Panc1 (cell line): Measurements from ENCODE around the gene CACNG7. TPM values are rescaled to one million over a fixed set of nuclear protein-coding genes. Genes with fewer than 3 reads are reported as not detected.
A peak's percentile ranks its signal among the peaks of the same experiment; 100 is the strongest.

ENCODE experiments used
- ATAC-seq: fragments of 200-7000 bp; cut with Tn5 transposase; 2 replicates; pipeline ENCODE4 v1.9.1; 2020; ENCODE audit warnings: mild to moderate bottlenecking, moderate library complexity
- BruUV-seq: library from RNA; stranded (reverse); fragments of 400-500 nt; replicated peaks from 2 replicates; lab custom pipeline; 2021; lab: Mats Ljungman, UMichigan
- CTCF ChIA-PET: fragments of 300-600 bp; sonication (Branson Sonifier 250); formaldehyde crosslinking; loops from one replicate; lab custom pipeline; 2022; ENCODE audit warnings: antibody characterized with exemption; lab: Charles Lee
- POLR2A ChIA-PET: fragments of 300-600 bp; sonication (Branson Sonifier 250); formaldehyde crosslinking; loops from one replicate; lab custom pipeline; 2022; ENCODE audit warnings: antibody characterized with exemption; lab: Charles Lee
- DNase-seq: peaks from one replicate; pipeline ENCODE4 v3.0.0-alpha.2; 2010; ENCODE audit warnings: low read depth, low spot score
- H3K27ac ChIP-seq: 2 replicates; pipeline ENCODE4 v1.5.1; 2011; ENCODE audit warnings: mild to moderate bottlenecking, low read length, inconsistent platforms
- H3K27me3 ChIP-seq: fragments of 200-500 bp; sonication (Bioruptor generic); 2 replicates; pipeline ENCODE4 v1.6.0; 2014; ENCODE audit warnings: low read length, inconsistent platforms; ENCODE audit not compliant: control insufficient read depth, insufficient read depth
- H3K36me3 ChIP-seq: fragments of 200-500 bp; sonication (Bioruptor generic); 2 replicates; pipeline ENCODE4 v1.5.1; 2014; ENCODE audit warnings: inconsistent platforms, mild to moderate bottlenecking, low read length, moderate library complexity; ENCODE audit not compliant: control insufficient read depth, insufficient read depth
- H3K4me1 ChIP-seq: 2 replicates; pipeline ENCODE4 v1.5.1; 2011; ENCODE audit warnings: inconsistent platforms, mild to moderate bottlenecking, low read length, moderate library complexity; ENCODE audit not compliant: control insufficient read depth, insufficient read depth
- H3K4me3 ChIP-seq, 2 experiments: 2 replicates each; pipeline ENCODE4 v1.5.1; 2011 to 2012; ENCODE audit warnings: low read depth in 2 of 2, low read length in 2 of 2, mild to moderate bottlenecking in 2 of 2, inconsistent platforms in 1 of 2, moderate library complexity in 1 of 2
- H3K9me3 ChIP-seq: fragments of 200-500 bp; sonication (Bioruptor generic); 2 replicates; pipeline ENCODE4 v1.5.1; 2014; ENCODE audit warnings: low read depth, mild to moderate bottlenecking, inconsistent platforms, low read length, moderate library complexity; ENCODE audit not compliant: control insufficient read depth, insufficient read depth
- POLR2AphosphoS5 ChIP-seq: IDR thresholded peaks from 2 replicates; pipeline ENCODE4 v1.6.1; 2012; ENCODE audit warnings: mild to moderate bottlenecking, low read depth, low read length, moderate library complexity
- SIN3A ChIP-seq: IDR thresholded peaks from 2 replicates; pipeline ENCODE4 v1.6.1; 2012; ENCODE audit warnings: low read depth, mild to moderate bottlenecking, low read length, moderate library complexity, borderline replicate concordance; ENCODE audit not compliant: insufficient read depth
- TCF7L2 ChIP-seq: IDR thresholded peaks from 2 replicates; pipeline ENCODE4 v1.6.1; 2011; ENCODE audit warnings: mild to moderate bottlenecking, low read depth, low read length, inconsistent platforms
- in situ Hi-C: cut with HindIII; loops from 2 replicates; pipeline ENCODE4 v1.10.0; 2016; ENCODE audit warnings: low sequenced_read_pairs, low pct_unique_long_range_greater_than_20kb
- intact Hi-C: fragments of 100-400 bp; cut with micrococcal nuclease; formaldehyde crosslinking; loops from one replicate; pipeline ENCODE4 v1.10.0; 2022; ENCODE audit not compliant: unreplicated experiment
- total RNA-seq: library from RNA; stranded (reverse); gene quantifications from one replicate; pipeline ENCODE4 v1.2.1, GENCODE V29; 2021; ENCODE audit not compliant: unreplicated experiment
- TF ChIP-seq, protein P1 (sequence below), 2 experiments: IDR thresholded peaks; 2 replicates each; pipeline ENCODE4 v1.6.1; 2011 to 2012; ENCODE audit warnings: low read depth in 2 of 2, control low read depth in 1 of 2, low read length in 1 of 2, mild to moderate bottlenecking in 1 of 2, moderate library complexity in 1 of 2; ENCODE audit not compliant: insufficient read depth in 1 of 2
- TF ChIP-seq, protein P2 (sequence below): fragments of 450-650 bp; IDR thresholded peaks from 2 replicates; pipeline ENCODE4 v1.5.1; 2017; ENCODE audit warnings: mild to moderate bottlenecking

The CACNG7 gene
- total RNA-seq, 1 experiment from 2014 or later: 7.7 TPM

DNA sequence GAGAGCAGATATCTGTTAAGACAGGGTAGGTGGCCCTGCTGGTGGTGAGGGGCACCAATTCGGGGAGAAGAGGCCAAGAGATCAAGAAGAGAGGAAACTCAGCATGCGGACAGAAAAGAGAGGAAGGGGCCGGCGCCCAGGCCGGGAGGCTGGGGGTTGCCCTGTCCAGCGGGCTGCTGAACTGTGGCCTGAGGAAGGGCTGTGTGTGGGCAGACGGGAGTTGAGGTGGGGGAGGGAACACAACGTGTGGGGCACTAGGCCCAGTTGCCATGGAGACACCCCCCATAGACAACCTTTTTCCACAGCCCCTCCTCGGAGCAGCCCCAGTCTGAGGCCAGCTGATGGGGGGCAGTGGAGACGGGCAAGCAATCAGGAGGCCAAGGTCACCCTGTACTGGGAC is 51.1 kb downstream of the CACNG7 start:
- no peak for DNase-seq
- BruUV-seq: no TSS peak
- ChIA-PET CTCF (interaction anchor here (0.6 kb wide), 1 partner anchor 1268 kb away, joined by 10 read pairs; the partner anchor contains the start of gene TMEM86B), POLR2A (no interaction called here)
- peak overlapping the region; percentile 26 to 83; a peak in 3 of 4 replicates for H3K4me3 ChIP-seq
- TF ChIP-seq SIN3A (no peak), POLR2AphosphoS5 (no peak), TCF7L2 (no peak)
- TF ChIP-seq, protein P1, sequence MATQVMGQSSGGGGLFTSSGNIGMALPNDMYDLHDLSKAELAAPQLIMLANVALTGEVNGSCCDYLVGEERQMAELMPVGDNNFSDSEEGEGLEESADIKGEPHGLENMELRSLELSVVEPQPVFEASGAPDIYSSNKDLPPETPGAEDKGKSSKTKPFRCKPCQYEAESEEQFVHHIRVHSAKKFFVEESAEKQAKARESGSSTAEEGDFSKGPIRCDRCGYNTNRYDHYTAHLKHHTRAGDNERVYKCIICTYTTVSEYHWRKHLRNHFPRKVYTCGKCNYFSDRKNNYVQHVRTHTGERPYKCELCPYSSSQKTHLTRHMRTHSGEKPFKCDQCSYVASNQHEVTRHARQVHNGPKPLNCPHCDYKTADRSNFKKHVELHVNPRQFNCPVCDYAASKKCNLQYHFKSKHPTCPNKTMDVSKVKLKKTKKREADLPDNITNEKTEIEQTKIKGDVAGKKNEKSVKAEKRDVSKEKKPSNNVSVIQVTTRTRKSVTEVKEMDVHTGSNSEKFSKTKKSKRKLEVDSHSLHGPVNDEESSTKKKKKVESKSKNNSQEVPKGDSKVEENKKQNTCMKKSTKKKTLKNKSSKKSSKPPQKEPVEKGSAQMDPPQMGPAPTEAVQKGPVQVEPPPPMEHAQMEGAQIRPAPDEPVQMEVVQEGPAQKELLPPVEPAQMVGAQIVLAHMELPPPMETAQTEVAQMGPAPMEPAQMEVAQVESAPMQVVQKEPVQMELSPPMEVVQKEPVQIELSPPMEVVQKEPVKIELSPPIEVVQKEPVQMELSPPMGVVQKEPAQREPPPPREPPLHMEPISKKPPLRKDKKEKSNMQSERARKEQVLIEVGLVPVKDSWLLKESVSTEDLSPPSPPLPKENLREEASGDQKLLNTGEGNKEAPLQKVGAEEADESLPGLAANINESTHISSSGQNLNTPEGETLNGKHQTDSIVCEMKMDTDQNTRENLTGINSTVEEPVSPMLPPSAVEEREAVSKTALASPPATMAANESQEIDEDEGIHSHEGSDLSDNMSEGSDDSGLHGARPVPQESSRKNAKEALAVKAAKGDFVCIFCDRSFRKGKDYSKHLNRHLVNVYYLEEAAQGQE (IDR thresholded peaks at IDR 0.05; ENCODE audit: insufficient read depth in 1 of 2, low read depth in 2 of 2, low read length in 1 of 2): no peak
- TF ChIP-seq, protein P2, sequence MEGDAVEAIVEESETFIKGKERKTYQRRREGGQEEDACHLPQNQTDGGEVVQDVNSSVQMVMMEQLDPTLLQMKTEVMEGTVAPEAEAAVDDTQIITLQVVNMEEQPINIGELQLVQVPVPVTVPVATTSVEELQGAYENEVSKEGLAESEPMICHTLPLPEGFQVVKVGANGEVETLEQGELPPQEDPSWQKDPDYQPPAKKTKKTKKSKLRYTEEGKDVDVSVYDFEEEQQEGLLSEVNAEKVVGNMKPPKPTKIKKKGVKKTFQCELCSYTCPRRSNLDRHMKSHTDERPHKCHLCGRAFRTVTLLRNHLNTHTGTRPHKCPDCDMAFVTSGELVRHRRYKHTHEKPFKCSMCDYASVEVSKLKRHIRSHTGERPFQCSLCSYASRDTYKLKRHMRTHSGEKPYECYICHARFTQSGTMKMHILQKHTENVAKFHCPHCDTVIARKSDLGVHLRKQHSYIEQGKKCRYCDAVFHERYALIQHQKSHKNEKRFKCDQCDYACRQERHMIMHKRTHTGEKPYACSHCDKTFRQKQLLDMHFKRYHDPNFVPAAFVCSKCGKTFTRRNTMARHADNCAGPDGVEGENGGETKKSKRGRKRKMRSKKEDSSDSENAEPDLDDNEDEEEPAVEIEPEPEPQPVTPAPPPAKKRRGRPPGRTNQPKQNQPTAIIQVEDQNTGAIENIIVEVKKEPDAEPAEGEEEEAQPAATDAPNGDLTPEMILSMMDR: no peak
- ATAC-seq: no peak
- no peaks in the 10 kb centered on the region for H3K27me3 ChIP-seq
- H3K9me3 ChIP-seq: no peaks in the 10 kb centered on the region
- H3K4me1 ChIP-seq: peaks cover 32% of the 10 kb centered on the region
- in situ Hi-C loops: no loop called here
- intact Hi-C loops: no loop called here
- peak overlapping the region; percentile 67 for H3K27ac ChIP-seq
- H3K36me3 ChIP-seq: no peaks in the 10 kb centered on the region

DNA sequence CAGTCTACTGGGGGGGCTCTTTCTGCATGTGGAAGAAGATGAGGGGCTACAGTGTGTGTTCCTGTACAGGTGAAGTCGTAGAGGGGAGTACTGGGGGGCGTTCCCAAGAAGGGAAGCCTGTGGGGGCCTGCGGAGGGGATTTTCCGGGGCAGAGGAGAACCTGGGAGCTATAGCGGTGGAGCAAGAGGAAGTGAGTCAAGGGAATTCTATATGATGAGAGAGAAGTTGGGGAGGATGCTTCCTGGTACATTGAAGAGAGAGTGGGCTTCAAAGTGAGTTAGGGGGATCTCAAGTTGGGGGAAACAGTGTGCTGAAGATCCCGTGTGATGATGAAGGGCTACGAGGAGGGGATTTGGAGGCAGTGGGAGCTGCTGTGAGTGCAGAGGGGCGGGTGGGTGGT is 51.8 kb downstream of the CACNG7 start:
- Histone ChIP-seq H3K9me3 (no peaks in the 10 kb centered on the region), H3K36me3 (no peaks in the 10 kb centered on the region), H3K27me3 (no peaks in the 10 kb centered on the region), H3K4me3 (peak overlapping the region; percentile 26 to 83), H3K27ac (peak overlapping the region; percentile 67), H3K4me1 (peaks cover 34% of the 10 kb centered on the region)
- ATAC-seq: peak; percentile 58
- TF ChIP-seq POLR2AphosphoS5: no peak
- no peak for TF ChIP-seq SIN3A
- intact Hi-C loops: no loop called here
- ChIA-PET POLR2A (no interaction called here), CTCF (no interaction called here)
- in situ Hi-C loops: no loop called here
- BruUV-seq: no TSS peak
- DNase-seq: no peak

DNA sequence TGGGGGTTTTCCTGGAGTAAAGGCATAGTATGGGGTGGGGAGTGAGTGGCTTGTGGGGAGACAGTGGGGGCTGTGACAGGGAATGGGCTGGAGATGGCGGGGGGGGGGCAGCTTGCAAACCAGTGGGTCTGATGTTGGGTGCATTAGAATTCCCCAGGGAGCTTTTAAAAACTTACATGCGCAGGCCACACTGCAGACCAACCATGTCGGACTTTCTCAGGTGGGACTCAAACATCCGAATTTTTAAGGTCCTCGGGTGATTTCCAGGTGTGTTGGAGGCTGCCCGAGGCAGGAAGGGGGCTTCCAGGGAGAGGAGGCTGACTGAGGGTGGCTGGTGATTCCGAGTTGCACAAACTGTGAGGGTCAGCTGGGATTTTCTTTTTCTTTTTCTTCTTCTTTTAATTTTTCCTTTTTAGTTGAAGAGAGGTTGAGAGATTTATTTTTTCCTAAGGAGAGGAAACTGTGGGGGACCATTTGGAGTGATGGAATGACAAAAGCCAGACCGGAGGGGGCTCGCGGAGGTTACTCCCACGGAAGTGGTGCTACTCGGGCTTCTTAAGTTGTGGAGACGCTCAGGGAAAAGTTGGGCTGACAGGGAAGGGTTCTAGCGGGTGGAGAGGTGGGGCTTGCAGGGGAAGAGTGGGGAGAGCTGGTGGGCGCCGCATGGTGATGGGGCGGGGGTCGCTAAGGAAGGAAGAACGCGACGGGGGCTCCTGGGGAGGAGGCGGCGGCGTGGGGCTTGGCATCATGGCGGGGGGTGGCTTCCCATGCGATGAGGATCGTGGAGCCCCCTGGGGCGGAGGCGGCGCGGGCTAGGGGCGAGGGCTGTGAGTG is 52.7 kb downstream of the CACNG7 start:
- peak overlapping the region; percentile 82 for H3K27ac ChIP-seq
- no peaks in the 10 kb centered on the region for H3K27me3 ChIP-seq
- no TSS peak for BruUV-seq
- peak overlapping the region; percentile 51 to 83 for H3K4me3 ChIP-seq
- in situ Hi-C loops: no loop called here
- ChIA-PET POLR2A (interaction anchor here (0.6 kb wide), 1 partner anchor 19 kb away, joined by 4 read pairs; no protein-coding TSS in a partner anchor), CTCF (no interaction called here)
- H3K9me3 ChIP-seq: no peaks in the 10 kb centered on the region
- ATAC-seq: peak; percentile 71
- TF ChIP-seq TCF7L2 (no peak), POLR2AphosphoS5 (no peak), SIN3A (no peak)
- TF ChIP-seq, protein P2: no peak
- TF ChIP-seq, protein P1 (IDR thresholded peaks at IDR 0.05; ENCODE audit: insufficient read depth in 1 of 2, low read depth in 2 of 2, low read length in 1 of 2): no peak
- no peaks in the 10 kb centered on the region for H3K36me3 ChIP-seq
- DNase-seq: no peak
- intact Hi-C loops: no loop called here
- peaks cover 34% of the 10 kb centered on the region for H3K4me1 ChIP-seq
